Bronchus fibroblast of lung (primary cell): ENCODE data around the gene NDUFA6. TPM values are rescaled to one million over a fixed set of nuclear protein-coding genes. Genes with fewer than 3 reads are reported as not detected.

Source experiments
- total RNA-seq: library from RNA; depleted of rRNA; stranded (reverse); fragments of >200 nt; gene quantifications from 2 replicates; pipeline ENCODE4 v1.2.3, GENCODE V29; 2015

Gene NDUFA6
- total RNA-seq, result 92.3 and 94.0 TPM in 2 replicates

GRCh38 chr22:42090596-42091454 is at the start of gene NDUFA6:
NDUFA6 (minus strand) TSS chr22:42090772; CDS start chr22:42090744, 28 bp downstream.

GRCh38 chr22:42130639-42131431 is 40.3 kb upstream of the NDUFA6 start, which contains the start of gene CYP2D6:
CYP2D6 (minus strand) TSS chr22:42130810; CDS start chr22:42130791, 19 bp downstream.

GRCh38 chr22:42079319-42080251 is 11.0 kb downstream of the NDUFA6 start, which contains the start of gene SMDT1:
SMDT1 (plus strand) TSS chr22:42079700; CDS start chr22:42079769, 69 bp downstream.

GRCh38 chr22:42074132-42074811 is 16.3 kb downstream of the NDUFA6 start, which contains the start of gene PHETA2:
PHETA2 (plus strand) TSS chr22:42074248; CDS start chr22:42077294, 3,046 bp downstream.

GRCh38 chr22:42070517-42071422 is 19.8 kb downstream of the NDUFA6 start, which contains the start of gene NAGA:
NAGA (minus strand) TSS chr22:42070812; CDS start chr22:42070297, 515 bp downstream.

Other genes with a start within 250 kb of the NDUFA6 start
- gene SHISA8, start 175.7 kb downstream of the NDUFA6 start, total RNA-seq, result not detected in 2 replicates
- under 0.01 and 0.15 TPM in 2 replicates for gene TNFRSF13C, start 164.0 kb downstream of the NDUFA6 start, total RNA-seq
- gene CENPM, start 143.6 kb downstream of the NDUFA6 start, total RNA-seq, result 42.2 and 49.5 TPM in 2 replicates
- gene SEPTIN3, start 121.3 kb downstream of the NDUFA6 start, total RNA-seq, result under 0.01 and 0.15 TPM in 2 replicates
- not detected in 2 replicates for gene WBP2NL, start 92.0 kb downstream of the NDUFA6 start, total RNA-seq
- 39.2 and 40.7 TPM in 2 replicates for gene NAGA, start 20.0 kb downstream of the NDUFA6 start, total RNA-seq
- gene PHETA2, start 16.5 kb downstream of the NDUFA6 start, total RNA-seq, result 16.8 TPM in 2 replicates
- gene SMDT1, start 11.1 kb downstream of the NDUFA6 start, total RNA-seq, result 2.7 and 4.2 TPM in 2 replicates
- 0.15 and 0.17 TPM in 2 replicates for gene CYP2D6, start 40.0 kb upstream of the NDUFA6 start, total RNA-seq
- 22.4 and 23.2 TPM in 2 replicates for gene TCF20, start 179.9 kb upstream of the NDUFA6 start, total RNA-seq